ENCODE results near the gene MED13L.
"Not testable (repeated sequence)": the region's sequence is repeated elsewhere in the genome, so short reads cannot be mapped to it uniquely, and the experiment has no call there.

MED13L gene

DNA sequence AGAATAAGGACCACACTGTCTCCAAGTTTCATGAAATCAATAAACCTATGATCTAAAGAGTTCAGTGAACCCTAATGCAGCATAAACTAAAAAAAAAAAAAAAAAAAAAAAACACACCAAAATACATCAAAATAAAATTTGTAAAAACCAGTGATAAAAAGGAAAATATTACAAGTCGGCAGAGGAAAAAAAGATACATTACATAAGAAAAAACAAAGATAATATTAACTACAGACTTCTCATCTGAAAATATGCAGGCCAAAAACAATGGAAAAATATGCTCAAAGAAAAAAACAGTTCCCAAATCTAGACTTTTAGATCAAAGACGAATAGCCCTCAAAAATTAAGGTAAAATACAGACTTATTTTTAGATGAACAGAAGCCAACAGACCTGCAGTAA is 27.6 kb downstream of the MED13L start:
- H3K9me3 ChIP-seq (ENCODE audit: control insufficient read depth, insufficient read depth, low read length): no peaks in the 10 kb centered on the region
- no peaks in the 10 kb centered on the region for H3K27me3 ChIP-seq (ENCODE audit: control insufficient read depth, insufficient read depth, low read length)
- H3K9ac ChIP-seq (ENCODE audit: low read depth, low read length): no peak overlapping the region
- no peak overlapping the region for H3K4me3 ChIP-seq (ENCODE audit: low read depth, low read length)
- H3K4me1 ChIP-seq (ENCODE audit: control insufficient read depth, insufficient read depth, low read length): peaks cover 16% of the 10 kb centered on the region
- no peaks in the 10 kb centered on the region for H3K36me3 ChIP-seq (ENCODE audit: control insufficient read depth, insufficient read depth, low read length)

DNA sequence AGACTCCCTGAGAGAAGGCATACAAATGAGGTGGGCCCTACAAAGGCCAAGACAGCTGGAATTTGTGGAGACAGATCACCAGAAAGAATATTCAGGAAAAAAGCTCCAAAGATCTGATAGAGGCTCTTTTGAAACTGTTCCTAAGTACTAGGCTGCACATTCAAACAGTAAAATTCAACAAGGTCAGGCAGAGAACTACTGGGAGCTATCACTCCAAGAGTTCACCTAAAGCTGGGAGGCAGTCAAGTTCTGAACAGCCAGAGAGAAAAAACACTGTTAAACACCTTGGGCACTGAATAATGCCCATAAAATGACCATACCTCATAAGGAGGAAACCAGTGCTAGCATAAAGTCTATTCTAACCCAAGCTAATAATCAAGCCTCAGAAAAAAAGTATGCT is 28.6 kb downstream of the MED13L start:
- peaks cover 25% of the 10 kb centered on the region for H3K4me1 ChIP-seq (ENCODE audit: control insufficient read depth, insufficient read depth, low read length)
- H3K36me3 ChIP-seq (ENCODE audit: control insufficient read depth, insufficient read depth, low read length): no peaks in the 10 kb centered on the region
- no peak overlapping the region for H3K9ac ChIP-seq (ENCODE audit: low read depth, low read length)
- H3K9me3 ChIP-seq (ENCODE audit: control insufficient read depth, insufficient read depth, low read length): no peaks in the 10 kb centered on the region
- no peak overlapping the region for H3K4me3 ChIP-seq (ENCODE audit: low read depth, low read length)
- H3K27me3 ChIP-seq (ENCODE audit: control insufficient read depth, insufficient read depth, low read length): no peaks in the 10 kb centered on the region

DNA sequence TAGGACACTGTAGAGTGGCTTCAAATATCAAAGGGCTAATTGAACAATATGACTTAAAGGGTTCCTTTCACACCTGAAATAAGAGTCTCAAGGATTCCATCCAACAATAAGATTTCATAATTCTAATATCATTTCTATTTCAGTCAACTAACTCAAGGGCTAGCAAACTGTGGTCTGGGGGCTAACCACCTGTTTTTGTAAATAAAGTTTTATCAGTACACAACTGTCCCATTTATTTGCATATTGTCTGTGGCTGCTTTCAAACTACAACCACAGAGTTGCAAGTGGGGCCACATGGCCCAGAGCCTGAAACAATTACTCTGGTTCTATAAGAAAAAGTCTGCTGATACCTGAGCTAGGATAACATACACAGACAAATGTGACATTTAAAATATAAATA is 29.1 kb downstream of the MED13L start:
- Histone ChIP-seq H3K4me3 (ENCODE audit: low read depth, low read length) (no peak overlapping the region), H3K9ac (ENCODE audit: low read depth, low read length) (no peak overlapping the region), H3K36me3 (ENCODE audit: control insufficient read depth, insufficient read depth, low read length) (no peaks in the 10 kb centered on the region), H3K9me3 (ENCODE audit: control insufficient read depth, insufficient read depth, low read length) (no peaks in the 10 kb centered on the region), H3K27me3 (ENCODE audit: control insufficient read depth, insufficient read depth, low read length) (no peaks in the 10 kb centered on the region), H3K4me1 (ENCODE audit: control insufficient read depth, insufficient read depth, low read length) (peaks cover 26% of the 10 kb centered on the region)

GRCh38 chr12:116247377-116247776 is 30.1 kb downstream of the MED13L start:
- Histone ChIP-seq H3K9me3 (ENCODE audit: control insufficient read depth, insufficient read depth, low read length) (no peaks in the 10 kb centered on the region), H3K4me3 (ENCODE audit: low read depth, low read length) (no peak overlapping the region), H3K27me3 (ENCODE audit: control insufficient read depth, insufficient read depth, low read length) (no peaks in the 10 kb centered on the region), H3K4me1 (ENCODE audit: control insufficient read depth, insufficient read depth, low read length) (peaks cover 26% of the 10 kb centered on the region), H3K36me3 (ENCODE audit: control insufficient read depth, insufficient read depth, low read length) (no peaks in the 10 kb centered on the region), H3K9ac (ENCODE audit: low read depth, low read length) (no peak overlapping the region)

DNA sequence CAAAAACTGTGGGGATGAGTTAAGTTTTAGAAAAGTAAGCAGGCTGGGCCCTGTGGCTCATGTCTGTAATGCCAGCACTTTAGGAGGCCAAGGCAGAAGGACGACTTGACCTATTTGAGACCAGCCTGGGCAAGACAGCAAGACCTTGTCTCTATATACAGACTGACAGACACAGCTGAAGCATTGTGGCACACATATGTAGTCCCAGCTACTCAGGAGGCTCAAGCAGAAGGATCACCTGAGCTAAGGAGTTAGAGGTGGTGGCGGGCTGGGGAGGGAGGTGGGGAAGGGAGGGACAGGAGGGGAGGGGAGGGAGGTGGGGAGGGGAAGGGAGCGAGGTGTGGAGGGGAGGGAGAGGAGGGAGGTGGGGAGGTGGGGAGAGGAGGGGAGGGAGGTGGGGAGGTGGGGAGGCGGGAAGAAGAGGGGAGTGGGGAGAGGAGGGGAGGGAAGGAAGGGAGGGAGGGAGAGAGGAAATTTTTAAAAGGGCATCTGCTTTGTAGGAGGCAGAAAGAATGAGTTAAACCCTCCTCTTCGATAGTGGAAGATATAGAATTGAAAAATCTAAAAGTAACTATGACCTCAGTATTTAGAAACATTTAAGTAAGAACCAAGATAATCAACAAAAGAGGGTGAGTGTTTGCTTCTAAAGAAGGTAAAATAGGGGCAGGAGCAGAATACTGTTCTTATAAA is 30.9 kb downstream of the MED13L start:
- H3K36me3 ChIP-seq (ENCODE audit: control insufficient read depth, insufficient read depth, low read length): no peaks in the 10 kb centered on the region
- H3K9me3 ChIP-seq (ENCODE audit: control insufficient read depth, insufficient read depth, low read length): no peaks in the 10 kb centered on the region
- H3K9ac ChIP-seq (ENCODE audit: low read depth, low read length): no peak overlapping the region
- H3K27me3 ChIP-seq (ENCODE audit: control insufficient read depth, insufficient read depth, low read length): no peaks in the 10 kb centered on the region
- H3K4me1 ChIP-seq (ENCODE audit: control insufficient read depth, insufficient read depth, low read length): peaks cover 26% of the 10 kb centered on the region
- H3K4me3 ChIP-seq (ENCODE audit: low read depth, low read length): no peak overlapping the region

GRCh38 chr12:116245189-116245588 is 32.3 kb downstream of the MED13L start:
- Histone ChIP-seq H3K9me3 (ENCODE audit: control insufficient read depth, insufficient read depth, low read length) (no peaks in the 10 kb centered on the region), H3K4me1 (ENCODE audit: control insufficient read depth, insufficient read depth, low read length) (peaks cover 26% of the 10 kb centered on the region), H3K4me3 (ENCODE audit: low read depth, low read length) (no peak overlapping the region), H3K9ac (ENCODE audit: low read depth, low read length) (no peak overlapping the region), H3K36me3 (ENCODE audit: control insufficient read depth, insufficient read depth, low read length) (no peaks in the 10 kb centered on the region), H3K27me3 (ENCODE audit: control insufficient read depth, insufficient read depth, low read length) (no peaks in the 10 kb centered on the region)

GRCh38 chr12:116244474-116245090 is 32.9 kb downstream of the MED13L start:
- no peak overlapping the region for H3K4me3 ChIP-seq (ENCODE audit: low read depth, low read length)
- no peaks in the 10 kb centered on the region for H3K36me3 ChIP-seq (ENCODE audit: control insufficient read depth, insufficient read depth, low read length)
- no peak overlapping the region for H3K9ac ChIP-seq (ENCODE audit: low read depth, low read length)
- H3K4me1 ChIP-seq (ENCODE audit: control insufficient read depth, insufficient read depth, low read length): peaks cover 26% of the 10 kb centered on the region
- no peaks in the 10 kb centered on the region for H3K27me3 ChIP-seq (ENCODE audit: control insufficient read depth, insufficient read depth, low read length)
- H3K9me3 ChIP-seq (ENCODE audit: control insufficient read depth, insufficient read depth, low read length): no peaks in the 10 kb centered on the region

DNA sequence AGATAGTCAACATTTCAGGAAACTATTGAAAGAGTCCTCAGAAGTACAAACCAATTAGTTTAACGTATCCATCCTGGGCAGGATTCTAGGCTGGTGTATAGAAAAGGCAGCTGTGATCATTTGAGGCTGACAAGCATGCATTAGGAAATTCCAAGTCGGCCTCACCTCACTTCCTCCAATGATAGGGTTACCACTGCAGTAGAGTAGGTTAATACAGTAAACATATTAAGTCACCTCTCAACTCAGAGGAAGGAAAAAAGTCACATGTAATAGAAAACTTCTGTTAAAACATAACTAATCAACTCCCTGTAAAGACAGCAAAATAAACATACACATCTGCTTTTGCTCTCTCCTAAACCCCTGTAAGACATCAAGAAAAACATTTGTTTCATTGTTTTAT is 33.5 kb downstream of the MED13L start:
- Histone ChIP-seq H3K36me3 (ENCODE audit: control insufficient read depth, insufficient read depth, low read length) (no peaks in the 10 kb centered on the region), H3K9me3 (ENCODE audit: control insufficient read depth, insufficient read depth, low read length) (no peaks in the 10 kb centered on the region), H3K27me3 (ENCODE audit: control insufficient read depth, insufficient read depth, low read length) (no peaks in the 10 kb centered on the region), H3K4me1 (ENCODE audit: control insufficient read depth, insufficient read depth, low read length) (peaks cover 24% of the 10 kb centered on the region), H3K4me3 (ENCODE audit: low read depth, low read length) (no peak overlapping the region), H3K9ac (ENCODE audit: low read depth, low read length) (no peak overlapping the region)

- peaks cover 19% of the 10 kb centered on the region for H3K4me1 ChIP-seq (ENCODE audit: control insufficient read depth, insufficient read depth, low read length)
- no peaks in the 10 kb centered on the region for H3K36me3 ChIP-seq (ENCODE audit: control insufficient read depth, insufficient read depth, low read length)
- H3K4me3 ChIP-seq (ENCODE audit: low read depth, low read length): no peak overlapping the region
- no peaks in the 10 kb centered on the region for H3K9me3 ChIP-seq (ENCODE audit: control insufficient read depth, insufficient read depth, low read length)
- H3K27me3 ChIP-seq (ENCODE audit: control insufficient read depth, insufficient read depth, low read length): no peaks in the 10 kb centered on the region
- H3K9ac ChIP-seq (ENCODE audit: low read depth, low read length): no peak overlapping the region
Observed at GRCh38 chr12:116242740-116243139, 34.8 kb downstream of the MED13L start.

DNA sequence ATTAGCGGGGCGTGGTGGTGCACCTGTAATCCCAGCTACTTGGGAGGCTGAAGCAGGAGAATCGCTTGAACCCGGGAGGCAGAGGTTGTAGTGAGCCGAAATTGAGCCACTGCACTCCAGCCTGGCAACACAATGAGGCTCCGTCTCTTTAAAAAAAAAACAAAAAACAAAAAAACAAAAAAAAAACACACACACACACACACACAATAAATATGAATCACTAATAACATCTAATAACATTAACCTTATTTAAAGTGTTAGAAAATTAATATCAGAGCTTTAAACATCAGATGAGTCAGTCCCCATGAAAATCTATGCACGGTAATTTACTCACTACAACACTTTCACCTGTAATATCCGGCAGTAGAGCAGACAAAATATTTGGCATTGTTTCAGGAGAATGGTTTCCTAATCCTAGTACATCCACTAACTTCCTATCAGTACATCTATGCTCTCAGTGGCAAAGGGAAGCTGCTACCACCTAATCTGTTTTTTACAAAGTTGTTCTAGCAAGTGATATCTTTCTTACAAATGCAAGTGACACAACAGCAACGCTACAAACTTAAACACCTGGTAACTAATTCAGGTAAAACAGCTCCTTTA is 36.2 kb downstream of the MED13L start:
- no peaks in the 10 kb centered on the region for H3K36me3 ChIP-seq (ENCODE audit: control insufficient read depth, insufficient read depth, low read length)
- H3K4me1 ChIP-seq (ENCODE audit: control insufficient read depth, insufficient read depth, low read length): peaks cover 19% of the 10 kb centered on the region
- H3K4me3 ChIP-seq (ENCODE audit: low read depth, low read length): no peak overlapping the region
- H3K9me3 ChIP-seq (ENCODE audit: control insufficient read depth, insufficient read depth, low read length): no peaks in the 10 kb centered on the region
- no peak overlapping the region for H3K9ac ChIP-seq (ENCODE audit: low read depth, low read length)
- H3K27me3 ChIP-seq (ENCODE audit: control insufficient read depth, insufficient read depth, low read length): no peaks in the 10 kb centered on the region

- not testable (repeated sequence) for H3K36me3 ChIP-seq (ENCODE audit: control insufficient read depth, insufficient read depth, low read length); H3K4me1 ChIP-seq (ENCODE audit: control insufficient read depth, insufficient read depth, low read length); H3K9me3 ChIP-seq (ENCODE audit: control insufficient read depth, insufficient read depth, low read length); H3K4me3 ChIP-seq (ENCODE audit: low read depth, low read length); H3K9ac ChIP-seq (ENCODE audit: low read depth, low read length); H3K27me3 ChIP-seq (ENCODE audit: control insufficient read depth, insufficient read depth, low read length)
Observed at GRCh38 chr12:116238570-116239119, 38.8 kb downstream of the MED13L start.

- Histone ChIP-seq H3K4me3 (ENCODE audit: low read depth, low read length) (no peak overlapping the region), H3K27me3 (ENCODE audit: control insufficient read depth, insufficient read depth, low read length) (no peaks in the 10 kb centered on the region), H3K36me3 (ENCODE audit: control insufficient read depth, insufficient read depth, low read length) (no peaks in the 10 kb centered on the region), H3K4me1 (ENCODE audit: control insufficient read depth, insufficient read depth, low read length) (no peaks in the 10 kb centered on the region), H3K9me3 (ENCODE audit: control insufficient read depth, insufficient read depth, low read length) (no peaks in the 10 kb centered on the region), H3K9ac (ENCODE audit: low read depth, low read length) (no peak overlapping the region)
Observed at GRCh38 chr12:116238149-116238548, 39.3 kb downstream of the MED13L start.

Data from iPS-15b (cell line).